NCI-H2196 (cell line): ENCODE measurements around the gene C18orf63.
"Not testable (repeated sequence)": the region's sequence is repeated elsewhere in the genome, so short reads cannot be mapped to it uniquely, and the experiment has no call there.

Experiments used
- DNase-seq: peaks from one replicate; lab custom pipeline; 2025; ENCODE audit not compliant: unreplicated experiment; lab: John Stamatoyannopoulos, UW

The C18orf63 gene

DNA sequence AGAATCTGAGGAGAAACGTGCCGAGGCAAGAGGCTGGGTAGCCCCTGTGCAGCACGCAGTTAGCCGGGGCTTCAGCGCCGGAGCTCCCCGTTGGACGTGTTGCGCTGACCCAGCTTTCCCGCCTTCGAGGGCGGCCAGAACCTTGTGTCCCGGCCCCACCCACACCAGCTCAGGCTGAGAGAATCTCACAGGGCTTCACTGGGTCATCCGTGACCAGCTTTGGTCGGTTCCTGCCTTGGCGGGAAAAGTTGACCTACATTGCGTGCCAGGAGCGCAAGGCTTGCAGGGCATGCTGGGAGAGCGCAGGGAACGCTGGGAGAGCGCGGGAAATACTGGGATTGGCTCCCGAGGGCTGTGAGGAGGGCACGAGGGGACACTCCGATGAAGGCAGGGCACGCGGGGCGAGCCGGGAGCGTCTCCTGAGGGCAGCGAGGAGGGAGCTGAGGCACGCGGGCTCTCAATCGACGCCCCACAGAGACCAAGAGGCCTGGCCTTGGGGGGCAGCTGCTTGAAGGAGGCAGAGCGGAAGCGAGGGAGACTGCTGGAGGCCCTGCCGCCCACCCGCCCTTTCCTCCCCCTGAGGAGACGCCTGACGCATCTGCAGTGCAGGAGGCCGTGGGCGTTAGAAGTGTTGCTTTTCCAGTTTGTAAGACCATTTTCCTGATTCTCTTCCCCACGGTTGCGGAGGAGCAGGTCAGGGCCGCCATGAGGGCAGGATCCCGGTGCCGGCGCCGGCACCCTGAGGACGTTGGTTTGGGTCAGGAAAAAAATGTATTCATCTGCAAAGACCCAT is at the start of gene C18orf63:
Gene C18orf63 (plus strand): TSS at position 376 of the 793 bp plus-strand sequence. CDS start 2,027 bp downstream, outside the sequence.
- no peak for DNase-seq

DNA sequence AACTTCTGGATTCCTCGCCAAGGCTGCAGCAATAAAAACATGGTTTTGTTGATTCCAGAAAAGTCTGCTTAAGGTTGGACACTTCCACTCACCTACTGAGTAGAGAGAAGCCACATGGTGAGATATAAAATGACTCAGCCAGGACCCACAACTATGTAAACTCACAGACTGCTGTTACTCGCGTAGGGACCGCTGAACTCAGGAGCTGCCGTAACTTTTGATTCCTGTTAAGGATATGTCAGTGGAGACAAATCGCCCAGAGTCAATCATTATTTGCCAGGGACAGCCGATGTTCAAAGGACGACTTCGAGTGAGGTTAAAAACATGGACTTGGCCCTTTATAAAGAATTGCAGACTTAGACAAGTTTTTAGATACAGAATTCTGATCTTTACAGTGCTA is 49.5 kb upstream of the C18orf63 start:
- no peak for DNase-seq

DNA sequence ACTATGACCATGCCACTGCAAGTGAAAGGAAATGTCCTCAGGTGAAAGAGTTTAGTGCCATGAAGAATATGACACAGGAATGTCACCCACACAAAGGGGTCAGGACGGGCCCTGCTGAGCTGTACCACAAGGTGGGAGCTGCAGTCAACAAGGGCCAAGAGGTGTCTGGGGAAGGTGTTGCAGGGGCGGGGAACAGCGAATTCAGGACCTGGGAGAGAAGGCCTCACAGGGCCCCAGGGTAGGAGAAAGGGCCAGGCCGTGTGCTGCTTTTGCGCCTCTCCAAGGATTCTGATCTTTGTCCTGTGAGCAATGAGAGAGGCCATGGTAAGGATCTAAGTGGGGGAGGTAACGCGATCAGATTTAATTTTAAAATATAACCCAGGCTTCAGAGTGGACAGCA is 47.5 kb upstream of the C18orf63 start:
- no peak for DNase-seq

DNA sequence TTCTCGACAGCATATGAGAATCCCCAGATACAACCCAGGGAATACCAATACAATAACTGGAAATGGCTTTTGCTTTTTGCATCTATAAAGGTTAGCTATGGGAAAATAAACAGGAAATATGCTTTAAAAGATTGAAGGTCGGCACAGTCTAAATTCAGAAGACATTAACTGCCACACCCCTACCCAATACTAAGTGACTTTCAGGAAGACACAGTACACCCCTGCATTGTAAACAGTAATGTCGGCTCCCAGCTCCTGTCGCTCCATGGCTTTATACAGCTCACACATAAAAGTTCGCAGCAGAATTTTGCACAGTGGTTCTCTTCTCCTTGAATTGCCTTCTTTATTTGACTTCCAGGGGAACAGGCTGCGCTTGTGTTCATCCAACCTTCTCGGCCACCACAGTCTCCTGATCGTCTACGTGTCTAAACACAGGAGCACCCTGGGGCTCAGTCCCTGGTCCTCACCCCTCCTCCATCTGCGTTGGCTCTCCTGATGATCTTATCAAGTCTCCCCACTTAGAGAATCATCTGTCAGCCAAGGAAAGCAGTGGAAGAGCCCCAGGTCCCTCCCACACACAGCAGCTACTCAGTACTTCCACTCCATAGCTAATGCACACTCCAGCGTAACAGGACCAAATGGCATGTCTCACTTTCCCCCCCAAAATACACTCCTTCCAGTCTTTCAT is 46.6 kb upstream of the C18orf63 start:
- peak; percentile 18 for DNase-seq

DNA sequence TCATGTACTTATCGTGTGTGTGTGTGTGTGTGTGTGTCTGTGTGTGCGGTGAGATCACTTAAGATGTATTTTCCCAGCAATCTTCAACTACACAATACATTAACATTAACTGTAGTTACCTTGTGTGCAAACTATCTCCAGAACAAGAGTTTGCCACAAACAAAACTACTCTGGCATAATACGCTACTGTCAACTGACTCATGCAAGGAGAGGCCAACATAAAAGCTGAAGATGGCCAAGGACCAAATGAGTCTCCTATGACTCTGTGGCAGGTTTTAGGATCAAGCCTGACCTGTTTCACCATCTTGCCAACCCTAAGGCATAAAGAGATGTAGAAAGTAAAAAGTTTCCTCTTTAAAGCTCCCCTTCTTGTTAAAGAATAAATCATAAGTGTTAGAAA is 44.0 kb upstream of the C18orf63 start:
- DNase-seq = no peak

DNA sequence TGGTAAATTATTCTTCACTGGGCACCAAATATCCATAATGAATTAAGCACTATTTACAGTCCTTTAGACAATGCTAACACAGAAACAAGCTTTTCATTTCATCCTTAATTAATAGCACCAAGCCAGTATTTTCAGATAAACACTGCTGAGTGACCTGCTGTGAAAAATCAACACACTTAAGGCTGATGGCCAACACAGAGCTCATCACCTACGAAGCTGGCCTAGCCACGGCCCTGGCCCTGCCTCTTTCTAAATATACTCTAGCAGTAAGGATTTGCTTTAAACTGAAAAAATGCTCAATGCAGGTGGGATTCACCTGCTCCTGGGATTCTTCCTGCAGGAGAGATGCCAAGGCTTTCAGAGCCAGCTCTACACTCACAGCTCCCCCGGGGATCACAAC is 42.2 kb upstream of the C18orf63 start:
- DNase-seq = peak; percentile 41

DNA sequence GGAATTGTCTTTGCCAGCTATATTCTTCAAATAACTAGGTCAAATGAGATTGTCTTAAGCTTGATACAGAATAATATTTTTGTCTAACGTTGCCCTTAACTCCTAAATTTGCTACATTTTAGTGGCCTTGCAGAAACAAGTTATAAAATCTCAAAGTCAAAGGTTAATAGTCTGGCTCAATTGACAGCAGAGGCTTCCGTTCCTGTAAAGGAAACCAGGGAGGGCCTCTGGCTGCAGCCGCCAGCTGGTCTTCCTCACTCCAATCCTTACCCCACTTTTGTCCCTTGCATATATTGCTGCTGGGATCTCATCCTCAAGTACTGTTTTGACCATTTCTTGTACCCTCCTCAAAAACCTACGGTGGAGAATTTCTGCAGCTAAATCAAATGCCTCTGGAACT is 40.9 kb upstream of the C18orf63 start:
- no peak for DNase-seq

DNA sequence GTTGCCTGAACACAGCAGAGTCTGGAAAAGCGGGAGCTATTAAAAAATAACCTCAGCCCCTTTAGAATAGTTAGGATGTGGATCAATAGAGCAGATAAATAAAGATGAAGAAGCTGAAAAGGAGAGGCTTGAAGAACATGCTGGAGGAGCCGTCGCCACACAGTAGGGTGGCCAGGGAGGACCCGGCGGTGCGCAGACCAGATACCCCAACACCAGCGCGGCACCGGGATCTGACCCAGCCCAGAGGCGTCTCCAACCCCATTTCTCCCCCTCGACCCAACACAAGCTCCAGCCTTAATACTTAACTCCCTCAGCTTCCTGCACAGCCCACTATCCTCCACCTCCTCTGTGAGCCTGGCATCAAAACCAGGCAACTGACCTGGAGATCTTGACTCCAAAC is 39.9 kb upstream of the C18orf63 start:
- DNase-seq = no peak

DNA sequence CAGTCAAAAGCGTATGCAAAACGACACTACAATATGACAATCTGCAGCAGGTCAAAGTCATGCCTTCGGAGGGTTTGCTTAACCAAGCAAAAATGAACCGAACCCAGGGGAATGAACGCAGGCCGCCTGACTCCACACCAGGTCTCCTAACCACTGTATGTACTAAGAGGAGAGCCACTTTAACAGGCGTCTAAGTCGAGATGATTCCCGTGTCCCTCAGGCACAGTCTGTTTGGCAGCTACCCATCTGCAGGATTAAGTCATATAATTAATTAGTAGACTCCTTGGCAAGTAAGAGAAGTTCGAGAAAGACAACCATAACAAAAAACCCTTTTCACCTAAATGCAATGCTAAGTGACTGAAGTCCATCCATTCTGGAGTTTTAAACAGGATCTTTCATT is 39.0 kb upstream of the C18orf63 start:
- no peak for DNase-seq

DNA sequence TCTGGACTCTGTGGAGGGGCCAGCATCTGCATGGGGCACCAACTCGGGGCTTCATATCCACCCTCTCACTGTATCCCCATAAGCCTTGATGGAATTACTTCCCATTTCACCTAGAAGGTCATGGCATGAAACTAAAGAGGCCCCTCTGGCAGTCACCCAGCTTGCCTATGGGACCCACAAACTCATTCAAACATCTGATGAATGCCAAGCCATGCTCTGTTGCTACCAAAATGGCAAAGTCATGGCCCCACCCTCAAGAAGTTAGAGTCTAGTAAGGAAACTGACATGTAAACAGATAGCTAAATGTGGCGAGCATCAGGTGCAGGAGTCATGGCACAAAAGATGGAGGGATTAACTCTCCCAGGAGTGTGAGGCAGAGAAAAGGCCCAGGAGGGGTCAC is 38.3 kb upstream of the C18orf63 start:
- no peak for DNase-seq

DNA sequence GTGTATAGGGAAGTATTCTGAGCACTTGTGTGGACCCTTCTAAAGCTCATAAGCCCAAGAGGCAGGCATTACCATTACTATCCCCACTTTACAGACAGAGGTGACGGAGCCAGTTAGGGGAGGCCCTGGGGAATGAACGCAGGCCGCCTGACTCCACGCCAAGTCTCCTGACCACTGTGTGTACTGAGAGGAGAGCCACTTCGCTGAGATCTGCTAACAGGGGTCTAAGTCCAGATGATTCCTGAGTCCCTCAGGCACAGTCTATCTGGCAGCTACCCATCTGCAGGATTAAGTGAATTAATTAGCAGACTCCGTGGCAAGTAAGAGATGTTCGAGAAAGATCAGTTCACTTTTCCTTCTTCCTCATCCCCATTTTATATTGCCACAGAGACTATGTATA is 37.6 kb upstream of the C18orf63 start:
- DNase-seq = no peak

DNA sequence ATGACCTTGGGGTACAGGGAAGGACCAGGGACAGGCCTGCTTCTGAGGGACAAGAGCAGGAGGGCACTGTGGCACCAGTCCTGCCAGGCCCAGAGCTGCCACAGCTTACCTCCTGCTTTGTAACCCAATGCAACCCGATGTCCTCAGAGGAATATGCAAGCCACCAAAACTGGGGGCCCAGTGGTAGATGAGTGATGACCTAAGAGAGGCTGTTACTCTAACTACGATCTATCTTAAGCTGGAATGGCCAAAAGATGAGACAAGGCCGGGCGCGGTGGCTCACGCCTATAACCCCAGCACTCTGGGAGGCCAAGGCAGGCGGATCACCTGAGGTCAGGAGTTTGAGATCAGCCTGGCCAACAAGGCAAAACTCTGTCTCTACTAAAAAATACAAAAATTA is 36.7 kb upstream of the C18orf63 start:
- DNase-seq = no peak

DNA sequence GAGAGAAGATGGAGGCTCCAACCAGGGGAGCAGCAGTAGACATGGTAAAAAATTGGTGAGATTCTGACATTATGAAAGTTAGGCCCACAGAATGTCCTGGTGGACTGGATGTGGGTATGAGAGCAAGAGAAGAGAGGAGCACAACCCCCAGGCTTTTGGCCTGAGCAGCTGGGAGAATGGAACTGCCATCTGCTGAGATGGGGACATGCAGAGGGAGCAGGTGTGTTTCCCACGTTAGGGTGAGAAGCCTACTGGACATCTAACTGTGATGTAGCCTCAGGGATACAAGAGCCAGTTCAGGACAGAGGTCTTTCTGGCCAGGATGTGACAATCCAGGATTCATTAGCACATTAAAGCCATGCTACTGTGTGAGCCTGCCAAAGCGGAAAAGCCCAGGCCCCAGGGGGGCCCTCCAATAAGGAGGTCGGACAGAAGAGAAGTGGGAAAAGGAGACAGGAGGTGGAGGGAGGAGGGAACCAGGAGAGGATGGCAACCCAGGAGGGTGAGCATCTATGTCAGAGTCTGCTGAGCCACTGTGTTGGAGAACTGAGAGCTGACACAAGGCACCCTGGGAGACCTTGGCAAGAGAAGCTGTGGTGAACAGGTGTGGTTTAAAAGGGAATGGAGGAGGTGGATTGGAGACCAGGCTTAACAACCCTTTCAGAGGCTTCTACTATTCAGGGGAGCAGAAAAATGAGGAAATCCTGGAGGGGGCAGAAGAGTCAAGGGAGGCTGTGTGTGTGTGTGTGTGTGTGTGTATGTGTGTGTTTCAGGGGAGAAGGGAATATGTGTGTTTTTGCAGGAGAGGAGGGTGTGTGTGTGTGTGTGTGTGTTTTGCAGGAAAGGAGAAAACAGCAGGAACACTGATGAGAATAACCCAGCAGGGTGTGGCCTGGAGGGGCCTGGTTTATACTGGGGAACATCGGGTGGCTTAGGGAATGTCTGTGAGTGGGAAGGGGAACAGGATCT is 34.3 kb upstream of the C18orf63 start:
- DNase-seq = peak; percentile 52

DNA sequence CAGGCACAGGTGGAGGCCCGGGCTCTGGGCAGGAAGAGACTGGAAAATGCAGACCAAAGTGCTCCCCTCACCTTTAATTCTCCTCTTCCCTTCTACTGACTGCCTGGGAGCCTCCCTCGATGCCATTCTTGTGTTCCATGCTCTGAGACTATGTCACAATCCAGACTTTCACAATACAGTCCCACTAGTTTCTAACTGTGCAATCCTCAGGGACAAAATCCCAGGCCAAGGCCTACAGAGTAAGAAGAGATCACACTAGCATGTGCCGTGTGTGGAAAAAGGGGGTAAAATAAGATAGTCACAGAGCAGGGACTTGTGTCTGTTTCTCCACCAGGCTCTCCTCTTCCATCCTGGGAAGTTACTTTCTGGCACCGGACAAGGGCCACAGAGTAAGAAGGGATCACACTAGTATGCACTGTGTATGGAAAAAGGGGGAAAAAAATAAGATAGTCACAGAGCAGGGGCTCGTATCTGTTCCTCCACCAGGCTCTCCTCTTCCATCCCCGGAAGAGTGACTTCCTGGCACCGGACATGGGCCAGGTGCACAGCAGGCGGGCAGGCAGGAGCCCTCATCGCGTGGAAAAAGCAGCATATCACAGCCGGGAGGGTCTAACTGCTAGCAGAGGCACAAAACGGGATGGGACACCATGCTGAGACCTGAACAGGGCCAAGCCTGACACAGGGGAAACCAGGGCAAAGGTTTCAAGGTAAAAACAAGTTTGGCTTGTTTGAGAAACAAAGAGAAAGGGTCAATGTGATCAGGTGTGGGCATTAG is 33.5 kb upstream of the C18orf63 start:
- no peak for DNase-seq

DNA sequence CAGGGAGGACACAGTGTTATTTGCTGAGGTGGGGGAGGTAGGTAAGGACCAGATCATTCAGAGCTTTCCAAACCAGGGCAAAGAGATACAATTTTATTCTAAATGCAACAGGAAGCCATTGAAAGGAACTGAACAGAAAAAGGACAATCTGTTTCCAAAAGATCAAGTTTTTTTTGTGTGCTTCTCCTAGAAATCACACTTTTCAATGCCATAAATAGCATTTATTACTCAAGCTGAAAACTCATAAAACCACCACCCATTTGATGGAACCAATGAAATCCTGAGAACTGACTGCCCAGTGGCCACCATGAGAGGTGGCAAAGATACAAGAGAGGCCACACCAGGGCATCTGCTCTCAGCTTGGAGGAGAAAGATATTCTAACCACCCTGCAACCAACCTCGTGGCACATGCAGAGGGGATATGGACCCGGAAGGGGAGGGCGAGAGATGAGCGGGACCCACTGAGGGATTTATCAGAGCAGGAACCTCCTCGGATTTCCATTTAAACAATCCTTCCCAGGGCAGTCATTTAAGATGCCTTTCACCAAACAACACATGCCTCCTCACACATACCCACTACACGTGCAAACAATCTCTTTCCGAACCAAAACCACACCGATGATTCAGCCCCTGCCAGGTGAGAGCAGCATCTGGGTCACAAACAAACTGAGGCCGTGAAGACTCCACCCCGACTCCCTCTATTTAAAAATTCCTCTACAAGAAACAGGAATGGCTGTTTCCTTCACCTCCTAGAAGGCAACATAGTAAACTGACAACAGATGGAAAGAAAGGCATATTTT is 32.7 kb upstream of the C18orf63 start:
- DNase-seq = no peak

DNA sequence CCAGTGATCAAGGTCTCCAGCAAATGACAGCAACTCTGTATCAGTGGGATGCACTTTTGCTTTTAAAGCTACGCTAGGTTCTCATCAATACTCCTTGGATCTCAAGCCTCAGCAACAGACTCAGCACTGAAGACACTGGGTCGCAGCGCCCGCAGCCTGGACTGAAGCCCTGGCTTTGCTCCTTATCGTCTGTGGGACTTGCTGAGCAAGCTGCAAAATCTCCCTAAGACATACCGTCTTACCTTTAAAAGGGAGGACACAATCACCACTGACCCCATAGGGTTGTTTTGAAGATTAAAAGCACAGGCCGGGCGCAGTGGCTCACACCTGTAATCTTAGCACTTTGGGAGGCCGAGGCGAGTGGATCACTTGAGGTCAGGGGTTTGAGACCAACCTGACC is 32.0 kb upstream of the C18orf63 start:
- no peak for DNase-seq

DNA sequence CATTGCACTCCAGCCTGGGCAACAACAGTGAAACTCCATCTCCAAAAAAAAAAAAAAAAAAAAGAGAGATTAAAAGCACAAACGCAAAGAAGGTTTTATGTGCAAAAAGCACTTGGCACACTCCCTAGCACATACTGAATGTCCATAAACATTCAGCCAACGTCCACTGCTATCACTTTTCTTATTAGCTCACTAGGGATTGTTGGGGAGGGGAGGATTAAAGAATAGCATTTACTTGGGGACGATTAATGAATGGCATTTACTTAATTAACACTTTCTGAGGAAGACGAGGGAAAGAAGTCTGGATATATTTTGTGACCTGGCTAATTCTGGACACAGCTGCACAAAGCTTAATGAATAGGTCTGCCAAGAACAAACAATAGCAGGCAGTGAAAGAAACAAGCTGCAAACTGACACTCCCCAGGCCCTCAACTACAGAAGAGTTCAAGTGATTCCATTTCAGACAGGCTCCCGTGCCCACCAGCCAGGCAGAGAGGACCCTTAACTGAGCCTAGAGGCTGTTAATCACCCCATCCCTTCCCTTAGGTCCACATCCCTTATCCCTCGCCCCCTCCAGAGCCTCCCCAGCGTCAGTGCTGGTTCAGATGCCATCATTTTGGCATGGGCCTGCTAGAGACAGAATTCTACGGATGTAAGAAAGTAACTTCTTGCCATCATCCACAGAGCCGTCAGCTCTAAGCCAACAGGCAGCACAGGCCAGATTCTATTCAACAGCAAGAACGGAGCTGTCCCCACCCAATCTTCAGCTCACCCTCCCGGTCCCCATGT is 31.3 kb upstream of the C18orf63 start:
- peak; percentile 54 for DNase-seq

DNA sequence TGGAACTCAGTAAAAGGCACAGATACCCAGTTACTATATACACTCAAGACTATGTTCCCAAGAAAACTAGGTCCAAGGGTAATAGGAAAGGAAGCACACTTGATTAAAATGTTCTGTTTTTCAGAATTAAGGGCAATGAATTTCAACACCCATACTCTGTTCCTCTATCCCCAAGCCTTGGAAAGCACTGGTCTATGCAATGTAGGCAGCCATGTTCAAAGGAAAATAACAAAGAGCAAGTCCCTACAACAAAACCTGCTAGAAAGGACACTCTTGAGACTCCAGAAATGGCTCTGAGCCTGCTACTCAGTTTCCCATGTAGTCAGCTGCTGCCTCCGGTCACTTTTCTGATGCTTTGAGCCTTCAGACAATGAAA is 30.7 kb upstream of the C18orf63 start:
- no peak for DNase-seq

DNA sequence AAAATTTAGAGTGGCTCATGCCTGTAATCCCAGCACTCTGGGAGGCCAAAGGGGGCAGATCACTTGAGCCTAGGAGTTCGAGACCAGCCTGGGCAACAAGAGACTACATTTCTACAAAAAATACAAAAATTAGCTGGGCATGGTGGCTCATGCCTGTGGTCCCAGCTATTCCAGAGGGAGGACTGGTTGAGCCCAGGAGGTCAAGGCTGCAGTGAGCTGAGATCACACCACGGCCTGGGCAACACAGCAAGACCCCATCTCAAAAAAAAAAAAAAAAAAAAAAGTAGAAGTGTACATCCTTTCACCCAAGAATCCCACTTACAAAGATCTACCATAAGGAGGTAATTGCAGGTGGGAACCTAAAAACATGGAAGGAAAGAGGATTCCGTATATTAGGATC is 30.1 kb upstream of the C18orf63 start:
- DNase-seq = not testable (repeated sequence)
